Measurements from ENCODE around the gene SLC11A1.
A peak's percentile ranks its signal among the peaks of the same experiment; 100 is the strongest.

Gene SLC11A1

DNA sequence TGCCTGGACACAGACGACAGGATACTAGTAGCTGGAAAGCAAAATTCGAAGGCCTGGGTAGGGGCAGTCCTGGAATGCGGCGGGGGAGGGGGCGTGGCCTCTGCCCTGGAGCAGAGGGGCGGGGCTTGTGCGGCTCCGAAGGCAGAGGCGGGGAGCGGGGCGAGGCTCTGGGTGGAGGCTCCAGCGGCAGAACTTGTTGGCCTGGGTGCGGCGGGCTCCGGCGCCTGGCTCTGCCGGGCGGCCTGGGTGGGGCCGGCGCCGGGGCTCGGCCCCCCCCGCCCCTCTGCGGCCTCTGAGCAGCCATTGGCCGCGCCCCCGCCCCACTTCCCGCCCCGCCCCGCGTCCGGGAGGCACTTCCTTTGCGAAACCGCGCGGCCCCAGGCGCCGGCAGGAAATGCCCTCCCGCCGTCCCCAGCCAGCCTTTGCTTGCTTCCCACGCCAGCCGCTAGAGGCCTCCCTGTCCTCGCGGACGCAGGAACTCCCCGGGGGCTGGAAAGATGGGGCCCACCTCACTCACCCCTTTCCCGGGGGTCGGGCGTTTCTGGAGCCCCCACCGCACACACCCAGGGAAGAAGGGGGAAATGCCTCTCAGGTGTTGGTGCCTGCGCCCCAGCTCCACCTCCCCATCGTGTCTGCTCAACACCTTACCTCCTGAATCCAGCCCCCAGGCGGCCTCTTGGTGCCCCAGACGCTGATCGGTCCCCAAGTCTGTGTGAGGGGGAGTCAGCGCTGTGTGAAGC is 24.3 kb downstream of the SLC11A1 start:
- peak; percentile 94 to 95 for DNase-seq

DNA sequence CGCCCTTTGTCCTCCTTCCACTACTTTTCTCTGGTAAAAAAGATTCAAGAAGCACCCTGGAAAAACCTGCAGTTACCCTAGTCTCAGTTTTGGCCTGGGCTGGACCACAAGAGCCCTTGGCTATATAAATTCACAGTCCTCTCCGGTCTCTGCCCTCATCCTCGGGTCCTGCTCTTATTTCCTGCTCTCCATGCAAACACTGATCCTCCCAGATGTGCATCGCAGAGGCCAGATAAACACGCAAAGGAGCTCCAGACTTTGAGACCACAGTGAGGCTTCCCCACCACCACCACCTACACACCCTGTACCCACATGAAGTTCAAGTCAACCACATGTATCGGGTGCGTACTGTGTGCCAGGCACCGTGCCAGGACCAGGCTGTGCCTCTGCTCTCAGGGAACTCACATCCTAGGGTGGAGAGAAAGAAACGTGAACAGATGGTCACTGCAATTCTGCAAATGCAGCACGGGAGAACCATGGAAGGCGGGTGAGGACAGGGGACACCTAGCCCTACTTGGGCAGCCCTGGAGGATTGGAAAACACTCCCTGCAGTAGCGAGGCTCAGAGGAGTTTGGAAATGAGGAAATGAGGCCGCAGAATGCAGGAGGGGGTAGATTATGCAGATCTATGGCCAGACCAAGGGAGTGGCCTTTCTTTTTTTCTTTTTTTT is 25.0 kb downstream of the SLC11A1 start:
- peak; percentile 52 to 56 for DNase-seq

DNA sequence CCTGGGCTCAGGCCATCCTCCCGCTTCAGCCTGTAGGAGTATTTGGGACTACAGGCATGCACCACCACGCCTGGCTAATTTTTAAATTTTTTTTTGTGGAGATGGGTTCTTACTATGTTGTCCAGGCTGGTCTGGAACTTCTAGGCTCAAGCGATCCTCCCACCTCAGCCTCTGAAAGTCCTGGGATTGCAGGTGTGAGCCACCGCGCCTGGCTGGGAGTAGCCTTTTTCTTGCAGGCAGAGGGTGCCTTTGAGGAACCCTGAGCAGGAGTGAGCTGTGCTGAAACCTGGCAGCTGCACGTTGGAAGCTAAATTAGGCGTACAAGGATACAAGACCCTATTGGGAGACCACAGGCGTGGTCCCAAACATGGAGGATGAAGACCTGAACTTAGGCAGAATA is 25.6 kb downstream of the SLC11A1 start:
- DNase-seq: no peak

DNA sequence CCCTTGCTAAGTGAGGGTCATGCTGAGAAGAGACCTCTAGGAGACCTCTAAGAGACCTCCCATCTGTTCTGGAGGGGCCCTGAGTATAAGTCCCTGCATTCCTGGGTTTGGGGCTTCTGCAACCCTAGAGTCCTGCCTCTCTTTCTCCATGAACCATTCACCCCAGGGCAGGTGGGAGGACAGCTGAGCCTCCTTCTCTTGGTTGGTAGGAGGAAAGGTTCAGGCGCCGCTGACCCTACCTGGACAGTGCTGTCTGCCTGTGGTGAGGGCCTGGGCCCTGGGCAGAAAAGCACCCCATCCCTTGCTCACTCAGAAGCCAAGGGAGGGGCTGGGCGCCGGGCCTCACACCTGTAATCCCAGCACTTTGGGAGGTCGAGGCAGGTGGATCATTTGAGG is 36.2 kb downstream of the SLC11A1 start:
- DNase-seq: no peak

DNA sequence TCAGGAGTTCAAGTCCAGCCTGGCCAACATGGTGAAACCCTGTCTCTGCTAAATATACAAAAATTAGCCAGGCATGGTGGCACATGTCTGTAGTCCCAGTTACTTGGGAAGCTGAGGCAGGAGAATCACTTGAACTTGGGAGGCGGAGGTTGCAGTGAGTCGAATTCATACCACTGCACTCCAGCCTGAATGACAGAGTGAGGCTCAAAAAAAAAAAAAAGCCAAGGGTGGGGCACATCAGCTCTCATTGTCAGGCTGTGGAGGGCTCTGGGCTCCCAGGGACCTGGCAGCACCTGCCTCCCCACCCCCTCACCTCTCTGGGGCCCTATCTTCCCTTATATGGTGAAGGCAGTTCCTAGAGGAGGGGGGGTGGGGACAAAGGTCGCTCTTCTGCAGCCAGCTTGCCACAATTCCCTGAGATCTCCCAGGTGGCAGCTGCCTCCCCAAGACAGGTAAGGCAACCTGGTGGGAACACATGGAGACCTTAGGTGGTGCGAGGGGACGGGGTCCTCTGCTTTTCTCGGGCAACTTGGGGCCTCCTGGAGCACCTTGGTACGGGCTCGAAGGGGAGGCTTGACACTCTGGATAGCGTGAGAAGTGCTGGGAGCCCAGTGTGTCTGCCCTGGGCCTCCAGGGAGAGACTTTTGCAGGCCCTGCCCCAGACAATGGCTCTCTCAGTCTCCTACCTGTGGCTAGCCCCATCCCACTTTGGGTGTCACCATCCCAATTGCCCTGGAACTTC is 36.8 kb downstream of the SLC11A1 start, which contains the start of gene VIL1:
Gene VIL1, plus strand, starts transcription at position 407 of the 742 bp plus-strand sequence. CDS start 4,656 bp downstream, outside the sequence.
- no peak for DNase-seq

DNA sequence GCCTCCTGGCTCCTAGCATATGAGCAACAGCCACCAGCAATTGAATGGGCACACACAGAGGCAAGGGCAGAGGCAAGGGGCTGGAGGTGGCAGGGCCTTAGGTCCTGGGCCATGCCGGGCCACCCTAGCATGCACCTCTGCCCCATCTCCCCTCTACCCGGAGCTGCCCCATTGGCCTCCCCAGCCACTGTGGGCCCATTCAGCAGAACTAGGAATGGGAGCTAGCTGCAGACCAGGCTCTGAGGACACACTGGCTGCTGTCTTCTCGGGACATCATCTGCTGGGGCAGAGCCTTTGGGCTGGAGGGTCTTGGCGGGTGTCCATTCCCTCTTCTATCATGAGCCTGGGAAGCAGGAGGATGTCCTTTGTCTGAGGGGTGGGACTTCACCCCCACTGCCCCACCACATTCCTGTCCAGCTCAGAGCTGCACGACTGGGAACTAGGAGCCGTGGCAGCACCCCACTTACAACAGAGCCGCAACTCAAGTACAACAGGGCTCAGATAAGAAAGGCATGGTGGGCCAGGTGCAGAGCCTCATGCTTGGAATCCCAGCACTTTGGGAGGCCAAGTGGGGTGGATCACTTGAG is 37.6 kb downstream of the SLC11A1 start:
- no peak for DNase-seq

DNA sequence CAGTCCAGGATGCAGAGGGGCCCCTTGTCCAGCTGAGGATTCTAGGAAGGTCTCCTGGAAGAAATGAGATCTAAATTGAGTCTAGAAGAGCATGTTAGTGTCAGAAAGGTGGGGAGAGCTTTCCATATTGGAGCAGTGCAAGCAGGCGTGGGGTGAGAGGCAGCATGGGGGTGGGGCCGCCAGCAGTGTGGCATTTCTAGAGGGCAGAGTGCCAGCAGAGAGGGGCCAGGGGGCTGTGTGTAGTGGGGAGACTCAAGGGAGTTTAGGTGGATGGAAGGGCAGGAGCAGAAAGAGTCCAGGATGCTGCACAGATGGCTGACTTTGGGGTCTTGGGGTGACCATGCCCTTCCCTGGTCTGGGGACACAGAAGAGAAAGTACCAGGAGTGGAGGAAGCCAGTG is 39.0 kb downstream of the SLC11A1 start:
- no peak for DNase-seq

DNA sequence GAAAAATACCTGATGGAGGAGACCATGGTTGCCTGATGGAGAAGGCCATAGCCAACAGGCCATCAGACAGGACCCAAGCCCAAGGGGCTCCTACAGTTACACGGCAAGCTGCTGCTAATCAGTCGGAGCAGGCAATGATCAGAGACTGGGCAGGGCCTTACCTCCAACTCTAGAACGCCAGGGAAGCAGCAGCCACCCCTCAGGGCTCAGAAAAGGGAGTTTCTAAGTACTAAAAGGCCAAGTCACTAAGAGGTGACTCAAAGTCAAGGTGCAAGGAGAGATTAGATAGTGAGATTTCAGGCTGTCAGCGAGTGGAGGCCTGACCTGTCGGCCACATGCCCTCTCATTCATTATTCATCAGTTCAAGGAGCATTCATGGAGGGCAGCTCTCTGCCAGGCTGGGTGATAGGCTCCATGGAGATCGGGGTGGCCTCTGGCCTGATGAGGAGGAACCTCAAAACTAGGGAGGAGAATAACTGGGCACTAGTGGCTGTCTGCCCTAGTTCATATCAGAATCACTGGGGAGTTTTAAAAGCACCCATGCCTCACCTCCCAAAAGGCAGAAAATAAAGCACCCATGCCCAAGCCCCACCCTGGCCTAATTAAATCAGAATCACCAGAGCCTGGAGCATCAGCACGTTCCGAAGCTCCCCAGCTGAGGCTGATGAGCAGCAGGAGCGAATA is 40.5 kb downstream of the SLC11A1 start:
- DNase-seq: no peak

DNA sequence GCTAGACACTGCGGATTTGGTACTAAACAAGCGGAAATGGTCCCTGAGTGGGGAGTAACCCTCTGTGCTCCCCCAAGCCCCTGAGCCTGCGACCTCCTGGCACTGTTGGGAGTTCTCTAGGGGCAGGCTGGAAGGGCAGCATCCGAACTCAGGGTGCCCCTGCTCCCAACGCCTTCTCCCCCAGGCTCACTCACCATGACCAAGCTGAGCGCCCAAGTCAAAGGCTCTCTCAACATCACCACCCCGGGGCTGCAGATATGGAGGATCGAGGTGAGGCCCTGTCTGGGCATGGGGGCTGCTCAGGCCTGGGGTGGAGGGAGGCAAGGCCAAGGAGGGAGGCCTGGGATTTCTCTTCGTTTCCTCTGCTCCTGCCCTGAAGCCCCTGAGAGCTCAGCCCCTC is 41.5 kb downstream of the SLC11A1 start:
- DNase-seq: no peak

DNA sequence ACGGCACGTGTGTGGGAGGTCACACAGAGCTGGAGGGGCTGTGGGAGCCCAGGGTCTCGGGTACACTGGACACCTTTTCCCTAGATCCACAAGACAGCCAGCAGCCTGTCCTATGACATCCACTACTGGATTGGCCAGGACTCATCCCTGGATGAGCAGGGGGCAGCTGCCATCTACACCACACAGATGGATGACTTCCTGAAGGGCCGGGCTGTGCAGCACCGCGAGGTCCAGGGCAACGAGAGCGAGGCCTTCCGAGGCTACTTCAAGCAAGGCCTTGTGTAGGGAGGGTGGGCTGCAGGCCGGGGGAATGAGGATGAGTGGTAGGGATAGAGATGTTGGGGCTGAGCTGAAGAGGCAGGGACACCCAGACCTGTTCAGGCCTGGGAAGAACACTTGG is 43.5 kb downstream of the SLC11A1 start:
- DNase-seq: no peak

DNA sequence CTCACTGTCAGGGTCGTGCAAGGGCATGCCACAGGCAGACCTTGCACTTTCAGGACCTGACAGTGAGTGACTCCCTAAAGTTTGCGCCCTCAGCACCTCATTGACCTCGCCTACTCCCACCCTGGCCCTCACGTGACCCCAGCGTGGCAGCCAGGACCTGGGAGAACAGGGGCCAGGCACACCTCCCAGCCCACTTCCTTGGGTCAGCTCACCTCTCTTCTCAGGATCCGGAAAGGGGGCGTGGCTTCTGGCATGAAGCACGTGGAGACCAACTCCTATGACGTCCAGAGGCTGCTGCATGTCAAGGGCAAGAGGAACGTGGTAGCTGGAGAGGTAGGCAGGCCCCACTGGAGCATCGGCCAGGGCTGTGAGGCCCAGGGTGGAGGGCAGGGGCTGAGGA is 45.7 kb downstream of the SLC11A1 start:
- no peak for DNase-seq

DNA sequence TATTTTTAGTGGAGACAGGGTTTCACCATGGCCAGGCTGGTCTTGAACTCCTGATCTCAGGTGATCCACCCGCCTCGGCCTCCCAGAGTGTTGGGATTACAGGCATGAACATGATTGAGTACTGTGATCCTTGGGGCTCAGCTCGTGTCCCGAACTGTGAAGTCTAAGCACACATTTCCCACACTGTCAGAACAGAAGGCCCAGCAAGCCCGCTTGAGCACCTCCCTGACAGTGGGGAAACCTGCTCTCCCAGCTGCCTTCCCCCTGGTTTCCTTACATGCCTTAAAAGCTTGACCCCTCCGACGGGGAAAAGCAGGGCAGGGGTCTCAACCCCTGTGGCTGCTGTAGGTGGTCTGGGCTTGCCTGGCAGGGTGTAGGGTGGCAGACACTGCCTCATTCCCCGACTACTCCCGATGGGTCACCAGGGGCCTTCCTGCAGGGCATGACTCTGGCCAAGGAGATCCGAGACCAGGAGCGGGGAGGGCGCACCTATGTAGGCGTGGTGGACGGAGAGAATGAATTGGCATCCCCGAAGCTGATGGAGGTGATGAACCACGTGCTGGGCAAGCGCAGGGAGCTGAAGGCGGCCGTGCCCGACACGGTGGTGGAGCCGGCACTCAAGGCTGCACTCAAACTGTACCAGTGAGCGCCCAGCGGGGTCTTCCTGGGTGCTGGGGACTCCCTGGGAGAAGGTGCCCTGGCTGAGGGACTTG is 46.9 kb downstream of the SLC11A1 start:
- DNase-seq: no peak

DNA sequence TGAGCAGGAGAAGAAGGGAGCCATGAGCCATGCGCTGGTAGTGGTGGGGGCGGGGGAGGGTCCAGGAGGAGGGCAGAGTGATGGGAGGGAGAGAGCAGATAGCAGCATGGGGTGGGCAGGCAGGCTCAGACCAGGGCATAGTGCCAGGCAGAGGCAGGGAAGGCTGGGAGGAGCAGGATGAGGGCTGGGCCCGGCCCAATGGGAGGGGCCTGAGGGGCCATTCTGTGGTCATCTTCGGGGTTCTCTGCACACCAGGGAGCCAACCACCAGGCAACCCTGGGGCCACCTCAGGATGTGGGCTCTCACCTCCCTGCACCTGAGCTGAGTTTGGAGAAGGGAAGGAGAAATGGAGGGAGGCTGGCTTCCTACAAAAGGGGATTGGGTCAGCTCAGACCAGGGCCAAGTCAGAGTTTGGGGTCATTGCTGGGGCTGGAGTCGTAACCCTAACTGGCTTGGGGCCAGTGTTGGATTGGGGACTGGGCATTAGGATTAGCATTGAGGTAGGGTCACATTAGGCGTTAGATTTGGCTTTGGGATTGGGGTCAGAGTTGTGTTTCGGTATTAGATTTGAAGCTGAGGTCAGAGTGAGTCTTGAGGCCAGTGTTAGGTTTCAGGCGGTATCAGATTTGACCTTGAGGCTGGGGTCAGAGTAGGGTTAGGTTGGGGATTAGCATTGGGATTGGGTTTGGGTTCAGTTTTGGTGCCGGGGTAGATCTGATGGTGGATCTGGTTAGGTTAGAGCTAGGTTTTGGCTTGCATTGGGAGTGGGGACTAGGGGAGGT is 48.0 kb downstream of the SLC11A1 start:
- DNase-seq: no peak

DNA sequence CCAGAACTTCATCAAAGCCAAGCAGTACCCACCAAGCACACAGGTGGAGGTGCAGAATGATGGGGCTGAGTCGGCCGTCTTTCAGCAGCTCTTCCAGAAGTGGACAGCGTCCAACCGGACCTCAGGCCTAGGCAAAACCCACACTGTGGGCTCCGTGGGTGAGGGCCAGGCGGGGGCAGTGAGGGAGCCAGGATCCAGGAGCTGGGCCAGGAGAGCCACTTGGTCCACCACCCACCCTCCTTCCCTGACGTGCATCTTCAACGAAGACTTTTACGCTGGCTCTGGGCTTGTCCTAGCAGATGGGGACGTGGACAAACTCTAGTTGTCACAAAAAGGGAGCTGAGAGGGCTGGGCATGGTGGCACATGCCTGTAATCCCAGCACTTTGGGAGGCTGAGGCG is 48.6 kb downstream of the SLC11A1 start:
- DNase-seq: no peak

DNA sequence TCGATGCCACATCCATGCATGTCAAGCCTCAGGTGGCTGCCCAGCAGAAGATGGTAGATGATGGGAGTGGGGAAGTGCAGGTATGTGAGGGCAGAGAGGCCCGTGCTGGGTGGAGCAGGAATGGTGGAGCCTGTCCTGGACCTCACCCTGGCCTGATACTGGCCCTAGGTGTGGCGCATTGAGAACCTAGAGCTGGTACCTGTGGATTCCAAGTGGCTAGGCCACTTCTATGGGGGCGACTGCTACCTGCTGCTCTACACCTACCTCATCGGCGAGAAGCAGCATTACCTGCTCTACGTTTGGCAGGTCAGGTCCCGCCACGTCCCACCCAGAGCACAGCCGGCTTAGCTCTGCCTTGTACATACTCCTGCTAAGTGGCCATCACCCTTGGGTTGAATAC is 49.8 kb downstream of the SLC11A1 start:
- DNase-seq: no peak

DNA sequence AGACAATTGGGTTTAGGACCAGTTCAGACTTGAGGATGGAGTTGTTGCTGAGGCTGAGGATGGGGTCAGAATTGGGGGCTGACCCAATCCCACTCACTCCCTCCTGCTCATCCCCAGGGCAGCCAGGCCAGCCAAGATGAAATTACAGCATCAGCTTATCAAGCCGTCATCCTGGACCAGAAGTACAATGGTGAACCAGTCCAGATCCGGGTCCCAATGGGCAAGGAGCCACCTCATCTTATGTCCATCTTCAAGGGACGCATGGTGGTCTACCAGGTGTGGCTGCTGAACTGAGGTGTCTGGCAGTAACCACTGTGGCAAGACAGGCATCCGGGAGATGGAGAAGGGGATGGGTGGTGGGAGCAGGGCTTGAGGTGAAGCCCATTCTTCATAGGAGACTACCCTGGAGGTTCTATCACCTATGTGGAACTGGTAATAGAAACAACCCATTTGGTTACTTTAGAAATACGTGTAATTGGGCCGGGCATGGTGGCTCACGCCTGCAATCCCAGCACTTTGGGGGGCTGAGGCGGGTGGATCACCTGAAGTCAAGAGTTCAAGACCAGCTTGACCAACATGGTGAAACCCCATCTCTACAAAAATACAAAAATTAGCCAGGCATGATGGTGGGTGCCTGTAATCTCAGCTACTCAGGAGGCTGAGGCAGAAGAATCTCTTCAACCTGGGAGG is 50.7 kb downstream of the SLC11A1 start:
- no peak for DNase-seq

DNA sequence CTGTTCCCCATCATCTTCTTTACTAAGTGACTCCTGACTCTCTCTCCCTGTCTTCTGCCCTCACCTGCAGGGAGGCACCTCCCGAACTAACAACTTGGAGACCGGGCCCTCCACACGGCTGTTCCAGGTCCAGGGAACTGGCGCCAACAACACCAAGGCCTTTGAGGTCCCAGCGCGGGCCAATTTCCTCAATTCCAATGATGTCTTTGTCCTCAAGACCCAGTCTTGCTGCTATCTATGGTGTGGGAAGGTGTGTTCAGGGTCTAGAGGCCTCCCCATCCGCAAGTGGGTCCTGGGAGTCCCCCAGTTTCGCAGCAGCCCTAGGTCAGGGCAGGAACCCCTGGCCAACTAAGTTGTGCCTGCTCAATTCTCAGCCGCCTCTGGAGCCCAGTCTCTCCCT is 52.4 kb downstream of the SLC11A1 start:
- no peak for DNase-seq

DNA sequence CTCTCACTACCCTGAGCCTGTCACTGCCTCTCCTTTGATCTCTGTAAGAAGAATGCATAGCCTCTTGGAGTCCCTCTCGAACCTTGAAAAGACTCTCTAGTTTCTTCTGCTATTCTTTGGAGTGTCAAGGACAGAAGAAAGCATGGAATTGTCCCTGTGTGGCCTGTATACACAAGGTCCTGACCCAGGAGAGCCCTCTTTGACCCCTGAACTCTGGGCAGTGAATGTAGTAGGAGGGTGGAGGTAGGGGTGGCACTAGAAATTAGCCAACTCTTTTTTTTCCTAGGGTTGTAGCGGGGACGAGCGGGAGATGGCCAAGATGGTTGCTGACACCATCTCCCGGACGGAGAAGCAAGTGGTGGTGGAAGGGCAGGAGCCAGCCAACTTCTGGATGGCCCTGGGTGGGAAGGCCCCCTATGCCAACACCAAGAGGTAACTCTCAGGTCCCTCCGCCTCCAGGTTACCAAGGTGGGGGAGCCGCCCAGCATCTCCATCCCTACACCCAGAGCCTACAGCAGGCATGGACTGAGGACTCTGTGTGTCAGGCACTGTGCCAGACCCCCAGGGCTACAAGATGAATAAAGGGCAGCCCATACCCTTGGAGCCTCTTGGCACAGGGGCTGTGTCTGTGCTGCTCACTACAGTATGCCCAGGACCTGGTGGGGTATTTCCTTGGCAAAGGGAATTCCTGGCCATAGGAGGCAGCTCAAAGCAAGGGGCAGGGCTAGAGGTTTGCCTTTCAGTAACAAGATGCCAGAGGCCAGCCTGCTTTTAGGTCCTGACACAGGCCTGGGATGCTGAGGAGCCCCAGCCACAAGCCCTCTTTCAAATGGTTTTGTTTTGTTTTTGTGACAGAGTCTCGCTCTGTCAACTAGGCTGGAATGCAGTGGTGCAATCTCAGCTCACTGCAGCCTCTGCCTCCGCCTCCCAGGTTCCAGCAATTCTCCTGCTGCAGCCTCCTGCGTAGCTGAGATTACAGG is 53.2 kb downstream of the SLC11A1 start:
- no peak for DNase-seq

DNA sequence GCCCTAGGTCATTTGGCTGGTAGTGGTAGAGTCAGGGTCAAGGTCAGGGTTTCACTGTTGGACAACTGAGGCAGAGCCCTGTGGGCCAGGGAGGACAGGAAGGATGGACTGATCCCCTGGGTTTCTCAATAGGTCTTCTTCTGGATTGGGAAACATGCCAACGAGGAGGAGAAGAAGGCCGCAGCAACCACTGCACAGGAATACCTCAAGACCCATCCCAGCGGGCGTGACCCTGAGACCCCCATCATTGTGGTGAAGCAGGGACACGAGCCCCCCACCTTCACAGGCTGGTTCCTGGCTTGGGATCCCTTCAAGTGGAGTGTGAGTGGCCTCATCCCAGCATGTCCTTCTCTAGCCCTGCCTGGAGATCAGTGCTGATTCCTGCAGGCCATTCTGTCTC is 54.9 kb downstream of the SLC11A1 start:
- DNase-seq: no peak
